H1 (cell line): ENCODE results near the gene RPAP3.

ENCODE experiments used
- CBX8 ChIP-seq: fragments of 300-800, 300-1000 bp; sonication (generic); IDR thresholded peaks from 2 replicates; pipeline ENCODE4 v1.7.1; 2016; ENCODE audit warnings: low read depth, low read length, borderline replicate concordance
- EZH2 ChIP-seq: fragments of 200-600 bp; sonication (generic); IDR thresholded peaks from 2 replicates; pipeline ENCODE4 v1.7.1; 2012; ENCODE audit warnings: low read depth, mild to moderate bottlenecking, moderate library complexity, low read length, inconsistent platforms; ENCODE audit not compliant: severe bottlenecking
- MAX ChIP-seq: IDR thresholded peaks from 2 replicates; pipeline ENCODE4 v1.6.1; 2012; ENCODE audit warnings: inconsistent platforms
- POLR2A ChIP-seq, 2 experiments: IDR thresholded peaks; 1 replicate in 1 of 2; 2 replicates in 1 of 2; pipeline ENCODE4 v1.6.1; 2011; ENCODE audit warnings: low read depth in 2 of 2, low read length in 2 of 2, mild to moderate bottlenecking in 2 of 2; ENCODE audit errors: control extremely low read depth in 1 of 2
- SIN3A ChIP-seq, 2 experiments: IDR thresholded peaks in 1 of 2; conservative IDR thresholded peaks in 1 of 2; 2 replicates each; pipeline ENCODE4 v1.6.1; 2011 to 2012; ENCODE audit warnings: low read length in 2 of 2, improper control_type of control experiment in 1 of 2, low read depth in 1 of 2, mild to moderate bottlenecking in 1 of 2
- SP2 ChIP-seq: IDR thresholded peaks from 2 replicates; pipeline ENCODE4 v1.6.1; 2012; ENCODE audit warnings: mild to moderate bottlenecking, low read length, inconsistent platforms
- YY1 ChIP-seq: IDR thresholded peaks from 2 replicates; pipeline ENCODE4 v1.6.1; 2011; ENCODE audit warnings: low read depth, mild to moderate bottlenecking, low read length
- TF ChIP-seq, protein P1 (sequence below), 3 experiments: IDR thresholded peaks; 1 replicate in 2 of 3; 2 replicates in 1 of 3; pipeline versions ENCODE4 v1.5.1 to v1.6.1; 2011; ENCODE audit warnings: low read length in 3 of 3, mild to moderate bottlenecking in 3 of 3, inconsistent platforms in 2 of 3, low read depth in 1 of 3, moderate library complexity in 1 of 3; ENCODE audit not compliant: insufficient read depth in 1 of 3; ENCODE audit errors: control extremely low read depth in 1 of 3

- no peak for TF ChIP-seq MAX
- no peak for TF ChIP-seq EZH2
- no peak for TF ChIP-seq YY1
- TF ChIP-seq, protein P1, sequence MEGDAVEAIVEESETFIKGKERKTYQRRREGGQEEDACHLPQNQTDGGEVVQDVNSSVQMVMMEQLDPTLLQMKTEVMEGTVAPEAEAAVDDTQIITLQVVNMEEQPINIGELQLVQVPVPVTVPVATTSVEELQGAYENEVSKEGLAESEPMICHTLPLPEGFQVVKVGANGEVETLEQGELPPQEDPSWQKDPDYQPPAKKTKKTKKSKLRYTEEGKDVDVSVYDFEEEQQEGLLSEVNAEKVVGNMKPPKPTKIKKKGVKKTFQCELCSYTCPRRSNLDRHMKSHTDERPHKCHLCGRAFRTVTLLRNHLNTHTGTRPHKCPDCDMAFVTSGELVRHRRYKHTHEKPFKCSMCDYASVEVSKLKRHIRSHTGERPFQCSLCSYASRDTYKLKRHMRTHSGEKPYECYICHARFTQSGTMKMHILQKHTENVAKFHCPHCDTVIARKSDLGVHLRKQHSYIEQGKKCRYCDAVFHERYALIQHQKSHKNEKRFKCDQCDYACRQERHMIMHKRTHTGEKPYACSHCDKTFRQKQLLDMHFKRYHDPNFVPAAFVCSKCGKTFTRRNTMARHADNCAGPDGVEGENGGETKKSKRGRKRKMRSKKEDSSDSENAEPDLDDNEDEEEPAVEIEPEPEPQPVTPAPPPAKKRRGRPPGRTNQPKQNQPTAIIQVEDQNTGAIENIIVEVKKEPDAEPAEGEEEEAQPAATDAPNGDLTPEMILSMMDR (IDR thresholded peaks at IDR 0.05; ENCODE audit: control extremely low read depth in 1 of 3, insufficient read depth in 1 of 3, low read depth in 1 of 3, low read length in 3 of 3), result no peak
- TF ChIP-seq CBX8, result no peak
- TF ChIP-seq SP2, result no peak
- TF ChIP-seq SIN3A (conservative IDR thresholded peaks at IDR 0.05 in 1 of 2, IDR thresholded peaks at IDR 0.05 in 1 of 2; ENCODE audit: low read depth in 1 of 2, low read length in 2 of 2), result no peak
- TF ChIP-seq POLR2A (IDR thresholded peaks at IDR 0.05; ENCODE audit: control extremely low read depth in 1 of 2, low read depth in 2 of 2, low read length in 2 of 2), result no peak
These were observed 9.1 kb upstream of the RPAP3 start for GRCh38 chr12:47714826-47715386.
